GM18508 (cell line): Measurements from ENCODE around the gene JAKMIP3.

ENCODE experiments used
- ATAC-seq: cut with Tn5 transposase; IDR thresholded peaks from one replicate; pipeline ENCODE4 v1.9.1; 2021; ENCODE audit warnings: moderate number of reproducible peaks; ENCODE audit not compliant: insufficient read depth, unreplicated experiment

JAKMIP3 gene

DNA sequence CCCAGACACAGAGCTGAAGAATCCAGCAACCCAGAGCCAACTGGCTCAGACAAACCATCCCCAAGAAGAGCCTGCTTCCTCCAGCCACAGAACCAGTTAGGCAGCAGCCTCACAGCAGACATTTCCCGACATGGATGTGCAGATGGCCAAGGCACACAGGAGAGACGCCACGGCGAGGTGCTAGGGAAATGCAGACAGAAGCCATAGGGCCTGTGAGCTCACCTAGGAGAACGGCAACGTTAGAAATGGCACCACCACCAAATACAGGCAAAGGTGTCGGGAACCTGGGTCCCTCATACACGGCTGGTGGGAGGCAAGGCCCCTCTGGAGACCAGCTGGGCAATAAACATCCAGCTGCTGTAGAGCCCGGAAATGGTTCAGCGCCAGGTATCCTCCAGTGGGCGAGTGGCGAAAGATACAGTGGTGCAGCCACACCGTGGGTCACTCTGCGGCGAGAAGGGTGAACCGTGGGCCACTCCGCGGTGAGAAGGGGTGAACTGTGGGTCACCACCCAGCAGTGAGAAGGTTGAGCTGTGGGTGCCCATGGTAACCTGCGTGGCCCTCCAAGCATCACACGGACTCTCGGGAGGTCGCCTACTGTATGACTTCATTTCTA is 31.2 kb downstream of the JAKMIP3 start:
- no peak for ATAC-seq

DNA sequence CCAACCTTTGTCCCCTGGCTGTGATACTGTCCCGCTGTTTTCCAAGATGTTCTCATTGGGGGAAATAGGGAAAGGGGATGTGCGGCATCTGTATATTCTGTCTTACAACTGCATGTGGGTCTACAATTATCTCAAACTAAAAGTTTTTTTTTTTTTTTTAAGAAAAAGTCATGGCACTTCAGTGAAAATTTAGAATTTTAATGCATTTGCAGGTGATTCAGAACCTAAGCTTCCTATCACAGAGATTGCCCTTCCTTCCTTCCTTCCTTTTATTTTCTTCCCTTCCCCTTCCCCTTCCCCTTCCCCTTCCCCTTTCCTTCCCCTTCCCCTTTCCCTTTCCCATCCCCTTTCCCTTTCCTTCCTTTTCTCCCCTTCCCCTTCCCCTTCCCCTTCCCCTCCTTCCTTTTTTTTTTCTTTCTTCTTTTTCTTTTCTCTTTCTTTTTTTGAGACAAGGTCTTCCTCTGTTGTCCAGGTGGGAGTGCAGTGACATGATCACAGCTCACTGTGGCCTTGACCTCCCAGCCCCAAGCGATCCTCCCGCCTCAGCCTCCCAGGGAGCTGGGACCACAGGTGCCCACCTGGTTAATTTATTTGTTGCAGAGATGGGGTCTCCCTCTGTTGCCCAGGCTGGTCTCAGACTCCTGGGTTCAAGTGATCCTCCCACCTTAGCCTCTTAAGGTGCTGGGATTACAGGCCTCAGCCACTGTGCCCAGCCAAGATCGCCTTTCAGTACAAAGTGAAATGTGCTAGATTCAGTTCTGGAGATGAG is 32.0 kb downstream of the JAKMIP3 start:
- no peak for ATAC-seq

DNA sequence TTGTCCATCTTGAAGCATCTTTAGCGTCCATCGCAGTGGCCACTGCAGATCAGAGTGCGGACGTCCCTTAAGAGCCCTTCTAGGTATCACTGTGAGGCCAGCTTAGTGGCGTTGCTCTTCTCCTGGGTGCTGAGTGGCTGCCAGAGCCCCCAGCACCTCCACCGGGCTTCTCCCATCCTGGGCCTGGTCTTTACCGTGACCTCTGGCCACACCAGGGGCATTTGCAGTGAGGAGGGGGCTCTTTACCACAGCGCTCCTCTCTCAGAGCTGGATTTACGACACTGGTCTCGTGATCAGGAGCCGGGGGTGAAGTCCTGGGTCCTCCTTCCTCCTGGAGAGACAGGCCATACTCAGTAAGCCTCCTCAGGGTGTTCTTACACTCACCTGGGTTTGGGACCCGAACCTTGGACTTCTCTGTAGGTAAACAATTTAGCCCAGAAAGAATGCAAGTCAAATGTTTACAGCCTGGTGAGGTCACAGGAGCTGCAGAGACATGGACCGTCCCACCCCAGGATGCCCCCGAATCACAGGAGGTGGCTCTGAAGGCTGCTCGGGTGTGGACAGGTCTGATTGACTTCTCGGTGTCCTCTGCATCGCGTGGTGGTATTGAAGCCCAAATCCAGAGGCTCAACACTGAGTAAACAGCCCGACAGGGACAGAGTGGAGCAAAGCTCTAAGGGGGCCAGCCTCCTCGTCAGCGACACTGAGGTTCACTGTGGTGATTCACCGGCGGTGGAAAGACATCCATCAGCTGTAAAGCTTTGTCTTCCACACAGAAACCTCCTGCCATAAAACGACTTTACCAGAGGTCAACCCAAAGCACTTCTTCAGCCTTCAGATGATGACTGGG is 33.0 kb downstream of the JAKMIP3 start:
- ATAC-seq = no peak

DNA sequence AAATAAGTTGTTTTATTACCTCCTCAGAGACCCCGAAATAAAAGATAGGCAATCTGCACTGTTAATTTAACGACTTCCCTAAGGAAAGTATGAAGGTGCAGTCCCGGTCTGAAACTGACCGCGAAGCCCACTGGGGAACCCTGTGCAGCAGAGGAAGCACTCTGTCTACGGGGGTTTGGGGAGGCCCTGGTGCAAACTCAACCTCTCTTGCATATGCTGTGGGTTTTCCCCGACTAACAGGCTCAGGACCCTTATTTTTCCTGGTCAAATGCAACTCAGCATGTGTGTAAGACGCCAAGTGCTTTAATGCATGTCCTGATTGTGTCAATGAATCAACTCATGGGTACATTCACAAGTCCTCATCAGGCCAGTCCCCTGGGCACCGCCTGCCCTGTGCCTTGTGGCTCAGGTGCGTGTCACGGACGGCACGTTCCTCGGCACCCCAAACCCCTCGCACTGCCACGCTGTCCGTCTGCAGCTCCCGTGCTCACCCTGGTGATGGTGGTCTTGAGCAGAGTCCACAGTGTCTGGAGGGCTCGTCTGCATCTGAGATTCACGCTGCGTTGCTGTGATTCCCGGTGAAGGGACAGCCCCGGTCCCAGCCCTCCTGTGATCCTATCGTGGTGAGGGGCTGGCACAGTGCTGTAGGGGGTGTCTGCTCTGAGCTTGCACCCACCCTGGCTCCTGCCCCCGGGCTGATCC is 33.8 kb downstream of the JAKMIP3 start:
- ATAC-seq = no peak

DNA sequence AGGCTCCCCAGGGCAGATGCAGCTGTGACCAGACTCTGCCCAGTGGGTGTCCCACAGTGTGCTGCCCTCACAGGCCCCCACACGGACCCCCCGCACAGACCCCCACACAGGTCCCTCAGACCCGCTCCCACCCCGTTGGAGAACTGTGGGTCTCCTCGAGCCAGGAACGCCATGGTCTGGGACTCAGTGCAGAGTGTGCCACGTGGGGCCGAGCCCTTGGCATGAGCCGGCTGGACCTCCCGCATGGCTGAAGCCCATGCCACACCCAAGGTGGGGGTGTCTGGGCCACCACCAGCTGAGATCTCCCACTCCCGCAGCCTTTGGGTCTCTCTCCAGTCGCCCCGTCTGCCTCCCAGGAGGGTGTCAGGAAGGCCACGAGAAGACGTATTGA is 34.3 kb downstream of the JAKMIP3 start:
- no peak for ATAC-seq

DNA sequence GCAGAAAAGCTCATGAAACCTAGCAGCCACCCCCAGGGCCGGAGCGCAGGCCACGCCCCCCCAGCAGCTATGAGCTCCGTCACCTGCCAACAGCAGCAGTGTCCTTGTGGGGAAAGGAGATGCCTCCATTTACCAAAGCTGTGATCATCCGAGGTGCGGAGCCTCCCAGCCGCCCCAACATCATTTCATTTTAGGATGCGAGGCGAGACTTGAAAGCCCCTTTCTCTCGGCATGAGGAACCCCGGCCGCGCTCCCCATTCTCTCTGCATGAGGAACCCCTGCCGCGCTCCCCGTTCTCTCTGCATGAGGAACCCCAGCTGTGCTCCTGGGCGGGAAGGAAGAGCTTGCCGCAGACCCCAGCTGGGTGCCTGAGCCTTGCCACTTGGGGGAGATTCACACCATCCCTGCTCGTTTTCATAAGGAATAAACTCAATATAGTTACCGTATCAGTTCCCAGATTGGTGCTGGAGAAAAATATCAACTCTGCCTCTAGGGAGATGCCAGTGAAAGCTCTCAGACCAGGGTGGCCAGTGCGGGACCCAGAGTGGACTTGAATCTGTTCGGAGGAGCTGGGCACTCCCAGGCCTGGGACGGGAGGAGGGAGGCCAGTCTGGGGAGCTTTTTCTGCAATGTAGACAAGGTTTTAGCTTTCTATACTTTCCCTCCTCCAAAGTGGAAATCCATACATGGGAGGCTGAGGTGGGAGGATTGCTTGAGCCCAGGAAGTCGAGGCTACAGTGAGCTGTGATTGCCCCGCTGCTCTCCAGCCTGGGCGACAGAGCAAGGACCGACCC is 35.0 kb downstream of the JAKMIP3 start:
- no peak for ATAC-seq

DNA sequence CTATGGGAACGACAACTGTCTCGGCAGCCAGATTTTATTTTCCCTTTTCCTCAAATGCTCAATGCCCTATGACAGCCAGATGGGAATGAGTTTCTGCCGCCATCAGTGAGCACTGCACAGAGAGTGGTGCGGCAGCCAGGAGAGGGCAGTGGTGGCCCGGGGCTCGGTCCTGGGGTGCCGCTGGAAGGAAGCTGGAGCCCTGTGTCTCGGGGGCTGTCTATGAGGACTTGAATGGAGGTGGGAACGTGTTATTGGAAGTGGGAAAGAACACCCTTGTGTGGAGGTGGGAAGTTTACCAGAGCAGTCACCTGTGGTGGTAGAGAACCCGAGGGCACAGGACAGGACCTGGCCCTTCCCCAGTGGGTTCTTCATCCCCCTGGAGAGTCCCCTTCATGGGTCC is 35.8 kb downstream of the JAKMIP3 start:
- no peak for ATAC-seq

DNA sequence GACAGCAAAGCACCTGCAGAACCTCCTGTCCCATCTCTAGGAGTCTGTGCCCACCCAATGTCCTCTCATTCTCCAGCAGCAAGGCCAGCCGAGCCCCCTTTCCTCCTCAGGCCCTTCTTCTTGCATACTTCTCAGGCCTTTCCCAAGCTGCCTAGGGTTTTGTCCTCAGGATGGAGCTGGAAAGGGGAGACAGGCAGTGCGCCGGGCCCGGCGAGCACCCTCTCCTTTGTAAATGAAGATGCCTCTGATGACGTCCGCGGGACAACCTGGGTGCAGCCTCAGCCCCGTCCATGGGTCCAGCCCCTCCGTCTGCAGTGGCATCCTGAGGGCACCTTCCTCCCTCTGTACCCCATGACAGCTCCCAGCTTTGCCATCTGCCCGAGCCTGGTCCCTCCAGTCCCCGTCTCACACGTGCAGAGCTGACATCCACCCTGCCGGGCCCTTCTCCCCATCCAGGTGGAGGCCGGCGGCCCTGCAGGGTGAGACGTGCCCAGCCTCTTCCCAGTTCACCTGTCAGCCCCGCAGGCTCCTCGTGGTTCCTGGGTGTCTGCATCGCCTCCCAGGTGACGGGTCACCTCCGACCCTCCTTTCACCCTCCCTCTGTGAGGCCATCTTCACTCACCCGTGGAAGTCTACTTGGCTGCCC is 36.4 kb downstream of the JAKMIP3 start:
- no peak for ATAC-seq

DNA sequence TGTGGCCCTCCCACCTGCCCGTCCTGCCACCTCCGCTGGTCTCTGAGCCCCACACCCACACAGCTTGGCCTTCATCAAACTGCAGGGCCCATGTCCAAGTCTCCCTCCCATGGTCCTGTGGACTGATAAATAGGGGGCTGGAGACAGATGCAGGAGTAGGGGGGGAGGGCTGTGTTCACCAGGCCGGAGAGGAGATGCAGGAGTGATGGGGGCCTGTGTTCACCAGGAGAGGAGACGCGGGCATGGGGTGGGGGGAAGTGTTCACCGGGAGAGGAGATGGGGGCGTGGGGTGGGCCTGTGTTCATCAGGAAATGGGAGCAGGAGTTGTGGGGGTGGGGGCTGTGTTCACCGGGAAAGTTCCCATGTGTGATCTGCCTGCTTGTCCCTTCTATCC is 37.0 kb downstream of the JAKMIP3 start:
- no peak for ATAC-seq

DNA sequence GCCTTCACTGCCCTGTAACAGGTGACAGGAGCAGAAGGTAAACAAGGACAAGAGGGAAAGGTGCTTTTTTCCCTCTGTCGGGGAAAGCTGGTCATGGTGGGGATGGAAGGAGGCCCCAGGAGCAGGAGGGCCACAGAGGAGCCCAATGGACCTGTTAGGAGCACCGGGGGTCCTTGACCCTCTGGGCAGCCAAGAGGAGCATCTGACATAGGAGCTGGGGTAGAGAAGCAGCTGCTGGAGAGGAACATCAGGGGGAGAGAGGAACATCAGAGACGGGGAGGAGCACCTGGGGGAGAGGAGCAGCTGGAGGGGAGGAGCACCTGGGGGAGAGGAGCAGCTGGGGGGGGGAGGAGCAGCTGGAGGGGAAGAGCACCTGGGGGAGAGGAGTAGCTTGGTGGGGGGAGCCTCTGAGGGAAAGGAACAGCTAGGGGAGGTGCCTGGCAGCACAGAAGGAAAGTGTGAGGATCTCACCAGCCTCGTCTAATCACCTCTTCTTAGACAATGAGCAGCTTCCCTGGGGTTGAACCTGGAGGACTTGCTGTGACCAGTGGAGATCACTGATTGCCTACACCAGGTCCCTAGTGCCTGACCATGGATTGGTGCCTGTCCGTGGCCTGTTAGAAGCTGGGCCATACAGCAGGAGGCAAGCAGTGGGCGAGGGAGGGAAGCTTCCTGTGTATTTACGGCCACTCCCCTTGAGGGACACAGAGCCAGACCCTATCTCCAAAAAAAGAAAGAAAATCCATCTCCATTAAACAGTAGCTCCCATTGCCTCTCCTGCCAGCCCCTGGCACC is 37.6 kb downstream of the JAKMIP3 start:
- ATAC-seq = no peak

DNA sequence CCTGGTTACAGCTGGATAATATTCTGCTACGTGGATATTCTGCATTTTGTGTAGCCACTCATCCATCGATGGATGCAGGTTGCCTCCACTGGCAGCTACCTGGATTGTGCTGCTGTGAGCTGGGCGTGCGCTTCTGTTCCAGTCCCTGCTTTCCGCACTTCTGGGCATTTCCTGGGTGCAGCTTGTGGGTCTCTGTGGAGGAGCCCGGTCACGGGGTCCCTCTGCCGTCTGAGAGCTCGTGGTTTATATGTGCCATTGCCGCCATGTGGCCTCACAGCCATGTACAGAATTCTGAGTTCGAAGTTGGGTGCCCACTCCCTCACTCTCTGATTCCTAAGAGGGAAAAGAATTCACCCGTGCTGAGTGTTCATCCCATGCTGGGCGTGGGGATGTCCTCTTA is 38.3 kb downstream of the JAKMIP3 start:
- ATAC-seq = no peak

DNA sequence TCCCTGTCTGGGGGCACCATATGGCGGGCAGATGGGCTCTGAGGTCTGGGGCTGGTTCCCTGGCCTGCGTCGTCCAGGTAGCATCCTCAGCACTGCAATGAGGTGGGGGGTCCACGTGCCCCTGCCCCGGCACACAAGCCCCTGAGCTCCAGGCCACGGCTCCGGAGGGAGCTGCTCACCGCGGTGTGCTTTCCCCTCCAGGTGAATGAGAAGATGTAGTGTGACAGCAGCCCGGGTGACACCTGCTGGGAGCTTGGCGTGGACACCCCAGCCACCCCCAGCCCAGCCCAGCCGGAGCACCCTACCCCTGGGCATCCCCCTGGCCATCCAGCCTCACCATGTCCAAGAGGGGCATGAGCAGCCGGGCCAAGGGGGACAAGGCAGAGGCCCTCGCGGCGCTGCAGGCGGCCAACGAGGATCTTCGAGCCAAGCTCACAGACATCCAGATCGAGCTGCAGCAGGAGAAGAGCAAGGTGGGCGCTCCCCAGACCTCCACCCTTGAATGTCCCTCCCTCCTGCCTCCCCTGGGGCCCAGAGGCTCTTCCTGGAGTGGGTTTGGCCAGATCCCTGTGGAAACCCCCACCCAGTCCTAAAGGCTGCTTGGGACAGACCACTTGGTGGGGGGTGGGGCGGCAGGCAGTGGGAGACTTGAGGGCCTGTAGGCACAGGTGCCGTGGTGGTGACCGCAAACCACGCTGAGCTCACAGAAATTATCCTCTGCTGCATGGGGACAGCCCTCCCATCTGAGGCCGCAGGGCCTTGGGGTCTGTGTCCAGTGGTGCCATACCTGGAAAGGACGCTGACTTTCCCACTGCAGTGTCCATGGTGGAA is 38.9 kb downstream of the JAKMIP3 start:
- no peak for ATAC-seq

DNA sequence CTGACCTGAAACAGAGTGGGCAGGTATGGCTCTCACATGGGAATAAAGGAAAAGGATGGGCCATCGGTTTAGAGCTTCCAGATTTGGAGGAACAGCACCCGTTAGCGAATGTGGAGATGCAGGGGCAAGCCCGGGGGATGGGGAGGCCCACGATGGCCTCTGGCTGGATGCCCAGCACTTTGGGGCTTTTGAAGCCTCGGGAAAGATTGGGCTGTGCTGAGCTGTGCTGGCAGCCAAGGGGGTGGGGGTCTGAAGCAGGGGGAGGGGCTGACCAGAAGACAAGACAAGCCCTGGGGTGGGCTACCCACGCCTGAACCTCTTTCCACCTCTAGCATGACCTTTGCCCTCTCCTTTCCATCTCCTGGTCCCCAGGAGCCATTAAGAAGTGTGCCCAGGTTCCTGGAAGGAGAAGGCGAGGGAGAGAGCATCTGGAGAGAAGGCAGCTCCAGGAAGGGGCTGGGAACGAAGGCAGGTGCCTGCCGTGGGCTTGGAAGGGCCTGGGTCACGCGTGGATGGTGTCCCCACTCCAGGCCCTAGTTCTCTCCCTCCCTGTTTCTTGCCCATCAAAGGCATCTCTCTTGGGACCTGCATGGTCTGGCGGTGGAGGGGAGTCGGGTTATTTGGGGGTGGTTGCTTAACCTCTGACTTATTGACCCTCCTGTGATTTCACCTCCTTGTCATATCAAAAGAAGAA is 39.7 kb downstream of the JAKMIP3 start:
- no peak for ATAC-seq

DNA sequence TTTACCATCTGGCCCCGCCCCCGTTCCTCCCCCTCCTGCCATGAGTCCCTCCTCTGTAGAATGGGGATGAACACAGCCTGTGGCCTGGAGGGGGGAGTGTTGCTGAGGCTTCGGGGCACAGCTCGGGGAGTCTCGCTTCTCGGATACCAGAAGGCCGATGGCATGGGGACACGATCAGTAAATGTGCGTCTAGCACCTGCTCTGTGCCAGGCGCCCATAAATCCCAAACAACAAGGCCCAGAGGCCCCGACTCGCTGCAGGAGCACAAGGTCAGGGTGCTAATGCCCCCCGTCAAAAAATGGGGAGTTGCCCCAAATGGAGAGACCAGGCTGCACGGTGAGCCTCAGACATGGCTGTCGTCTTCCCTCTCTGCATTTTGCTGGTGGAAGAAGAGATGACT is 40.7 kb downstream of the JAKMIP3 start:
- ATAC-seq = no peak

DNA sequence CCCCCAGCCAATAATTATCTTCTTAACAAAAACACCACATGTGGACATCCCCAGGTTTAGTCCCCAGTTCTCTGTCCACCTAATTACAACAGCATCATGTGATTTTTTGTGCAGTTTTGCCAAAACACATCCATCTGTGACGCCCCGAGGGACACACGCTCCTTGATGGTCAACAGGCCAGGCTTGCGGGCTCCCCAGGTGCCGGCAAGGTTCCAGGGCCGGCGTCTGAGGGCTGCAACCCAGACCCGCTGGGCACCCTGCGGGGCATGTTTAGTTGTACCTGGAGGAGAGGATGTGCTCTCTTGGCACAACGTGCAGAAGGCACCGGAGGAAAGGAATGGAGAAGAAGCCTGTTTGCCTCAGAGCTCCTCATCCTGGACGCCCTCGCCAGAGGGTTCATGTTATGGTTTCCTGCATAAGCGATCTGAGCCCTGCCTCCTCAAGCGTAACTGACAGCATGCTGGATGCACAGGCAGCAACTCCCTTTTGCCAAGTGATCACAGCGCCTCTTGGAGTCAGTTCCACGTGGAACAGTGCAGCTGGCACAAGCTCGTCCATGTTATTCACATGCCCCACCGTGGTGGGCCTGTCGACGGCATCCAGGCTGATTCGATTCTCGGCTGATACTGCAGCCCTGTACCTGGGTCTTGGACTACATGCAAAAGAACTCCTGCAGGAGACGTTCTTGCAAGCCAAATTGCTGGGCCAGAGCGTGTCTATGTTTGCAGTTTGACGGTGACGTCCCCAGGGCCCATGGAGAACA is 41.6 kb downstream of the JAKMIP3 start:
- no peak for ATAC-seq
